ENCODE data around the gene CDK9. TPM values are rescaled to one million over a fixed set of nuclear protein-coding genes. Genes with fewer than 3 reads are reported as not detected.

CDK9 gene
- total and polyA plus RNA-seq, 2 experiments from 2014 or later, result 58.5 to 84.3 TPM

DNA sequence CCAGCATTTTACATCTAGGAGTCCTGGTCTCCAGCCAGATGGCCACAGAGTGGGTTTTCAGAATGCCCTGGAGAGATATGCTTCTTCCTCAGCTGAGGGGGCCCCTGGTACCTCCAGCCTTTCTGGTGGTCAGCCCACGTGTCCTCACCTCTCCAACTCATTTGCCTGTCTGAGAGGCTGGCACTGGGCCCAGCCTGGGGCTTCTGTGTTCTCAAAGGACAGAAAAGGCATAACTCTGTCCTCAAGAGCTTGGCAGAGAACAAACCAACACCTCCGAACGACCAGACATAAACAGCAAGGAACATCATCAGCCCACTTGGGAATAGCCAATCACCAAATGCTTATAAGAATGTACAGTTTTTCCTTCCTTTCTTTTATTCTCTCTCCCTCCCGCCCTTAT is 51.5 kb downstream of the CDK9 start:
- Histone ChIP-seq H3K79me2 (replicated peaks; ENCODE audit: insufficient read depth) (no peaks in the 10 kb centered on the region), H3K4me3 (no peak overlapping the region), H3K27ac (ENCODE audit: low read depth) (no peak overlapping the region), H3F3A (replicated peaks; ENCODE audit: low read depth) (no peaks in the 10 kb centered on the region), H3K4me1 (ENCODE audit: insufficient read depth) (no peaks in the 10 kb centered on the region), H3K9me2 (ENCODE audit: insufficient read depth) (no peaks in the 10 kb centered on the region), H3K4me2 (no peak overlapping the region), H3K27me3 (ENCODE audit: insufficient read depth) (no peaks in the 10 kb centered on the region), H3K36me3 (ENCODE audit: insufficient read depth) (no peaks in the 10 kb centered on the region), H4K20me1 (replicated peaks; ENCODE audit: insufficient read depth) (no peaks in the 10 kb centered on the region), H2AFZ (no peak overlapping the region)
- Mint-ChIP-seq H3K36me3 (ENCODE audit: low read depth) (no peaks in the 10 kb centered on the region), H3K4me1 (peaks cover 9% of the 10 kb centered on the region), H3K27me3 (ENCODE audit: insufficient read depth, low read depth, poor library complexity) (peaks cover 3% of the 10 kb centered on the region), H3K9me3 (no peaks in the 10 kb centered on the region), H3K4me3 (no peak overlapping the region), H3K27ac (no peak overlapping the region)
- TF ChIP-seq POLR2AphosphoS5 (IDR thresholded peaks at IDR 0.05; ENCODE audit: low read depth) (no peak), EZH2 (IDR thresholded peaks at IDR 0.05; ENCODE audit: low read depth, unreplicated experiment) (no peak), EZH2phosphoT487 (IDR thresholded peaks at IDR 0.05; ENCODE audit: unreplicated experiment) (no peak), STAT1 (IDR thresholded peaks at IDR 0.05; ENCODE audit: unreplicated experiment) (no peak)
- TF ChIP-seq, protein P1, sequence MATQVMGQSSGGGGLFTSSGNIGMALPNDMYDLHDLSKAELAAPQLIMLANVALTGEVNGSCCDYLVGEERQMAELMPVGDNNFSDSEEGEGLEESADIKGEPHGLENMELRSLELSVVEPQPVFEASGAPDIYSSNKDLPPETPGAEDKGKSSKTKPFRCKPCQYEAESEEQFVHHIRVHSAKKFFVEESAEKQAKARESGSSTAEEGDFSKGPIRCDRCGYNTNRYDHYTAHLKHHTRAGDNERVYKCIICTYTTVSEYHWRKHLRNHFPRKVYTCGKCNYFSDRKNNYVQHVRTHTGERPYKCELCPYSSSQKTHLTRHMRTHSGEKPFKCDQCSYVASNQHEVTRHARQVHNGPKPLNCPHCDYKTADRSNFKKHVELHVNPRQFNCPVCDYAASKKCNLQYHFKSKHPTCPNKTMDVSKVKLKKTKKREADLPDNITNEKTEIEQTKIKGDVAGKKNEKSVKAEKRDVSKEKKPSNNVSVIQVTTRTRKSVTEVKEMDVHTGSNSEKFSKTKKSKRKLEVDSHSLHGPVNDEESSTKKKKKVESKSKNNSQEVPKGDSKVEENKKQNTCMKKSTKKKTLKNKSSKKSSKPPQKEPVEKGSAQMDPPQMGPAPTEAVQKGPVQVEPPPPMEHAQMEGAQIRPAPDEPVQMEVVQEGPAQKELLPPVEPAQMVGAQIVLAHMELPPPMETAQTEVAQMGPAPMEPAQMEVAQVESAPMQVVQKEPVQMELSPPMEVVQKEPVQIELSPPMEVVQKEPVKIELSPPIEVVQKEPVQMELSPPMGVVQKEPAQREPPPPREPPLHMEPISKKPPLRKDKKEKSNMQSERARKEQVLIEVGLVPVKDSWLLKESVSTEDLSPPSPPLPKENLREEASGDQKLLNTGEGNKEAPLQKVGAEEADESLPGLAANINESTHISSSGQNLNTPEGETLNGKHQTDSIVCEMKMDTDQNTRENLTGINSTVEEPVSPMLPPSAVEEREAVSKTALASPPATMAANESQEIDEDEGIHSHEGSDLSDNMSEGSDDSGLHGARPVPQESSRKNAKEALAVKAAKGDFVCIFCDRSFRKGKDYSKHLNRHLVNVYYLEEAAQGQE (IDR thresholded peaks at IDR 0.05; ENCODE audit: unreplicated experiment), result no peak
- TF ChIP-seq, protein P2, sequence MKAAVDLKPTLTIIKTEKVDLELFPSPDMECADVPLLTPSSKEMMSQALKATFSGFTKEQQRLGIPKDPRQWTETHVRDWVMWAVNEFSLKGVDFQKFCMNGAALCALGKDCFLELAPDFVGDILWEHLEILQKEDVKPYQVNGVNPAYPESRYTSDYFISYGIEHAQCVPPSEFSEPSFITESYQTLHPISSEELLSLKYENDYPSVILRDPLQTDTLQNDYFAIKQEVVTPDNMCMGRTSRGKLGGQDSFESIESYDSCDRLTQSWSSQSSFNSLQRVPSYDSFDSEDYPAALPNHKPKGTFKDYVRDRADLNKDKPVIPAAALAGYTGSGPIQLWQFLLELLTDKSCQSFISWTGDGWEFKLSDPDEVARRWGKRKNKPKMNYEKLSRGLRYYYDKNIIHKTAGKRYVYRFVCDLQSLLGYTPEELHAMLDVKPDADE (IDR thresholded peaks at IDR 0.05), result no peak
- ATAC-seq, result no peak
- DNase-seq (ENCODE audit: low spot score), result no peak

DNA sequence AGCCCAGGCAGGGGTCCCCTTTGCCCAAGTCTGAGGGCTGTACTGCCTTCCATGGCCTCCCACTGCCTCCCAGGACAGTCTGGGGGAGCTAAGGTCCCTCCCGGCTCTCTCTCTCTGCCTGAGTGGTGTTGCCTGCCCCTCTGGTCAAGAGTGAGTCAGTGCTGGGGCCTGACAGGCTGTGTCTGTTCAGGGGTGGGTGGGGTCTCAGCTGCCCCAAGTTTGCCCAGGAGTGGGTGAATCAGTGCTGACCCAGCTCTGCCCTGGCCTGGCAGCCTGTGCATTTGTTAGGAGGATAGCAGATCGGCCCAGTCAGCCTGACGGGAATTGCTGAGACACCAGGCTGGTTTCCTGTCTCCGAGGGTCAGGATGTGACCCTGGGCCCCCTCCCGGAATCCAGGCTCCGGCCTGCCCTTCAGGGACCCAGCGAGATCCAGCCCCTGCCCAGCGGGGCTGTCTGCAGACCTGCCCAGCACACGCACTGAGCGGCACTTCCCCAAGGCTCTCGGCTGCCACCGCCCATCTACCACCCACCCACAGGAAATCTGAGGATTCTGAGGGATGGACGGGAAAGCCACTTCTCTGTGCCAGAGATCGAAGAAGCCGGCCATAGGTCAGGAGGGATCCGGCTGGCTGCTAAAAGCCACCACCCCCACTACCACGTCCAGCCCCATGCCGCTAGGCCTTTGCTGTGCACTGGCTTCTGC is 52.7 kb downstream of the CDK9 start:
- ATAC-seq, result peak; percentile 52
- Histone ChIP-seq H3K36me3 (ENCODE audit: insufficient read depth) (no peaks in the 10 kb centered on the region), H3K79me2 (replicated peaks; ENCODE audit: insufficient read depth) (no peaks in the 10 kb centered on the region), H4K20me1 (replicated peaks; ENCODE audit: insufficient read depth) (no peaks in the 10 kb centered on the region), H3K27ac (ENCODE audit: low read depth) (no peak overlapping the region), H3F3A (replicated peaks; ENCODE audit: low read depth) (no peaks in the 10 kb centered on the region), H3K4me3 (no peak overlapping the region), H3K9me2 (ENCODE audit: insufficient read depth) (no peaks in the 10 kb centered on the region), H3K4me1 (ENCODE audit: insufficient read depth) (no peaks in the 10 kb centered on the region), H3K4me2 (no peak overlapping the region), H3K27me3 (ENCODE audit: insufficient read depth) (no peaks in the 10 kb centered on the region), H2AFZ (no peak overlapping the region)
- TF ChIP-seq STAT1 (IDR thresholded peaks at IDR 0.05; ENCODE audit: unreplicated experiment) (no peak), CREB1 (CRISPR knock-in tag; IDR thresholded peaks at IDR 0.05; ENCODE audit: low read depth) (no peak)
- TF ChIP-seq, protein P3, sequence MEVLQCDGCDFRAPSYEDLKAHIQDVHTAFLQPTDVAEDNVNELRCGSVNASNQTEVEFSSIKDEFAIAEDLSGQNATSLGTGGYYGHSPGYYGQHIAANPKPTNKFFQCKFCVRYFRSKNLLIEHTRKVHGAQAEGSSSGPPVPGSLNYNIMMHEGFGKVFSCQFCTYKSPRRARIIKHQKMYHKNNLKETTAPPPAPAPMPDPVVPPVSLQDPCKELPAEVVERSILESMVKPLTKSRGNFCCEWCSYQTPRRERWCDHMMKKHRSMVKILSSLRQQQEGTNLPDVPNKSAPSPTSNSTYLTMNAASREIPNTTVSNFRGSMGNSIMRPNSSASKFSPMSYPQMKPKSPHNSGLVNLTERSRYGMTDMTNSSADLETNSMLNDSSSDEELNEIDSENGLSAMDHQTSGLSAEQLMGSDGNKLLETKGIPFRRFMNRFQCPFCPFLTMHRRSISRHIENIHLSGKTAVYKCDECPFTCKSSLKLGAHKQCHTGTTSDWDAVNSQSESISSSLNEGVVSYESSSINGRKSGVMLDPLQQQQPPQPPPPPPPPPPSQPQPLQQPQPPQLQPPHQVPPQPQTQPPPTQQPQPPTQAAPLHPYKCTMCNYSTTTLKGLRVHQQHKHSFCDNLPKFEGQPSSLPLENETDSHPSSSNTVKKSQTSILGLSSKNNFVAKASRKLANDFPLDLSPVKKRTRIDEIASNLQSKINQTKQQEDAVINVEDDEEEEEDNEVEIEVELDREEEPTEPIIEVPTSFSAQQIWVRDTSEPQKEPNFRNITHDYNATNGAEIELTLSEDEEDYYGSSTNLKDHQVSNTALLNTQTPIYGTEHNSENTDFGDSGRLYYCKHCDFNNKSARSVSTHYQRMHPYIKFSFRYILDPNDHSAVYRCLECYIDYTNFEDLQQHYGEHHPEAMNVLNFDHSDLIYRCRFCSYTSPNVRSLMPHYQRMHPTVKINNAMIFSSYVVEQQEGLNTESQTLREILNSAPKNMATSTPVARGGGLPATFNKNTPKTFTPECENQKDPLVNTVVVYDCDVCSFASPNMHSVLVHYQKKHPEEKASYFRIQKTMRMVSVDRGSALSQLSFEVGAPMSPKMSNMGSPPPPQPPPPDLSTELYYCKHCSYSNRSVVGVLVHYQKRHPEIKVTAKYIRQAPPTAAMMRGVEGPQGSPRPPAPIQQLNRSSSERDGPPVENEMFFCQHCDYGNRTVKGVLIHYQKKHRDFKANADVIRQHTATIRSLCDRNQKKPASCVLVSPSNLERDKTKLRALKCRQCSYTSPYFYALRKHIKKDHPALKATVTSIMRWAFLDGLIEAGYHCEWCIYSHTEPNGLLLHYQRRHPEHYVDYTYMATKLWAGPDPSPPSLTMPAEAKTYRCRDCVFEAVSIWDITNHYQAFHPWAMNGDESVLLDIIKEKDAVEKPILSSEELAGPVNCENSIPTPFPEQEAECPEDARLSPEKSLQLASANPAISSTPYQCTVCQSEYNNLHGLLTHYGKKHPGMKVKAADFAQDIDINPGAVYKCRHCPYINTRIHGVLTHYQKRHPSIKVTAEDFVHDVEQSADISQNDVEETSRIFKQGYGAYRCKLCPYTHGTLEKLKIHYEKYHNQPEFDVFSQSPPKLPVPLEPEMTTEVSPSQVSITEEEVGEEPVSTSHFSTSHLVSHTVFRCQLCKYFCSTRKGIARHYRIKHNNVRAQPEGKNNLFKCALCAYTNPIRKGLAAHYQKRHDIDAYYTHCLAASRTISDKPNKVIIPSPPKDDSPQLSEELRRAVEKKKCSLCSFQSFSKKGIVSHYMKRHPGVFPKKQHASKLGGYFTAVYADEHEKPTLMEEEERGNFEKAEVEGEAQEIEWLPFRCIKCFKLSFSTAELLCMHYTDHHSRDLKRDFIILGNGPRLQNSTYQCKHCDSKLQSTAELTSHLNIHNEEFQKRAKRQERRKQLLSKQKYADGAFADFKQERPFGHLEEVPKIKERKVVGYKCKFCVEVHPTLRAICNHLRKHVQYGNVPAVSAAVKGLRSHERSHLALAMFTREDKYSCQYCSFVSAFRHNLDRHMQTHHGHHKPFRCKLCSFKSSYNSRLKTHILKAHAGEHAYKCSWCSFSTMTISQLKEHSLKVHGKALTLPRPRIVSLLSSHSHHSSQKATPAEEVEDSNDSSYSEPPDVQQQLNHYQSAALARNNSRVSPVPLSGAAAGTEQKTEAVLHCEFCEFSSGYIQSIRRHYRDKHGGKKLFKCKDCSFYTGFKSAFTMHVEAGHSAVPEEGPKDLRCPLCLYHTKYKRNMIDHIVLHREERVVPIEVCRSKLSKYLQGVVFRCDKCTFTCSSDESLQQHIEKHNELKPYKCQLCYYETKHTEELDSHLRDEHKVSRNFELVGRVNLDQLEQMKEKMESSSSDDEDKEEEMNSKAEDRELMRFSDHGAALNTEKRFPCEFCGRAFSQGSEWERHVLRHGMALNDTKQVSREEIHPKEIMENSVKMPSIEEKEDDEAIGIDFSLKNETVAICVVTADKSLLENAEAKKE (CRISPR knock-in tag; IDR thresholded peaks at IDR 0.05), result no peak
- Mint-ChIP-seq H3K9me3 (no peaks in the 10 kb centered on the region), H3K4me3 (no peak overlapping the region), H3K4me1 (peaks cover 7% of the 10 kb centered on the region), H3K27me3 (ENCODE audit: insufficient read depth, low read depth, poor library complexity) (peaks cover 2% of the 10 kb centered on the region), H3K36me3 (ENCODE audit: low read depth) (no peaks in the 10 kb centered on the region), H3K27ac (no peak overlapping the region; the same call in 1 of the 2 replicates)
- no peak for DNase-seq (ENCODE audit: low spot score)
